LNCaP clone FGC (cell line): Measurements from ENCODE around the gene CALCA.
A peak's percentile ranks its signal among the peaks of the same experiment; 100 is the strongest.

Experiments used
- DNase-seq: peaks from one replicate; pipeline ENCODE4 v3.0.0-alpha.2; 2011; ENCODE audit warnings: low read depth
- H3K4me3 ChIP-seq: 2 replicates; pipeline ENCODE4 v1.5.1; 2011; ENCODE audit warnings: mild to moderate bottlenecking, low read depth, low read length, control low read depth
- CTCF ChIP-seq: IDR thresholded peaks from 2 replicates; pipeline ENCODE4 v1.5.1; 2012; ENCODE audit warnings: mild to moderate bottlenecking; ENCODE audit not compliant: control insufficient read depth, insufficient read depth; ENCODE audit errors: extremely low read depth

Gene CALCA

GRCh38 chr11:14980854-14981253, 8.7 kb upstream of the CALCA start:
- H3K4me3 ChIP-seq, result no peak overlapping the region
- TF ChIP-seq CTCF, result no peak
- DNase-seq, result no peak

- no peak for TF ChIP-seq CTCF
- H3K4me3 ChIP-seq, result no peak overlapping the region
- DNase-seq, result no peak
Observed at GRCh38 chr11:14977101-14977880, 5.1 kb upstream of the CALCA start.

DNA sequence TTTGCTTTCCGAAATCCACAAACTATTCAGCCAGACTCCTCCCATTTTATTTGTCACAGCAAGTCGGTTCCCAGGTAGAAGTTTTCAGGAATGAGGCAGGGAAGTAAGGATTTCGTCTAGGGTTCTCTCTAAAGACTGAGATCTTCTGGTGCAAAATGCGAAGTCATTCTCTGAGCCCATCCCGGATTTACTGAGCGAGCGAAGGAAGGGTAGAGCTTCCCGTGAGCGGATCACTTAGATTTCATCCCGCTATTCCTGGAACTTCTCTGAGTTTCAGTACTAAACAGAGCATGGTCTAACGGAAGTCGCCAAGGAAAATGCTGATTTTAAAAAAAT, 3.1 kb upstream of the CALCA start:
- no peak for TF ChIP-seq CTCF
- DNase-seq, result no peak
- peak overlapping the region; percentile 32 for H3K4me3 ChIP-seq

DNA sequence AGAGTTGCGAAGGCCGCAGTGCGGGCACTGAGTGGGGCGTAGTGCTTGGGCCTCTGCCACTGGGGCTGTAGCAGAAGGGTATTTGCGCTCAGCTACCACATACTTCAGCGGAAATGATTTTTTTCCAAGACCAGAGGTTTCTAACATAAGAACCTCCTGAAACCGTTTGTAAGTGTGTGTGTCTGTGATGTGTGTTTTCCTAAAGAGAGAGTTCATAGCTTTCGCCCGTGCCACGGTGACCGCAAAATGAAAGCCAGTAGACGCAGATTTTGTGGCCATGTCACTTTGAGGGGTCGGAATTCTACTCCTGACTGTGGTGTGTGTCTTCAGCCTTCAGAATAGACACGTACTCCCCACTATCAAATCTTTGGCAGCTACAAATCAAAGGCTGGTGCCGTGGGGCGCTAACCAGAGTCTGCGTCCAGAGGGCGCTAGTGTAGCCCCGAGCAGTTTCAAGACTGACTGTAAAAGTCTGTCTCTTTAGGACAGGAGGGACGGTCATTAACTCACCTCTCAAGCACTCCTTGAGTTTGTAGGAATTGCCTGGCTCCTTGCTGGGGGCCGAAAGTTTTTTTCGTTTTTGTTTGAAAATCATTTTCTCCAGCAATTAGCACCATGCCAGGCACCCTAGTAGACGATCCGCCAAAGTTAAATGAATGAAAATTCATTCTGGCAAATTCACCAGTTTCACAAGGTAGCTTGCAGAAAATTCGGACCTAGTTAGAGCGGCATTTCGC, 2.5 kb upstream of the CALCA start:
- TF ChIP-seq CTCF, result peak; percentile 82
- DNase-seq, result peak; percentile 37

GRCh38 chr11:14973621-14974514, 1.7 kb upstream of the CALCA start:
- no peak overlapping the region for H3K4me3 ChIP-seq
- DNase-seq, result no peak
- TF ChIP-seq CTCF, result no peak

More for the DNA sequence above, 2.5 kb upstream of the CALCA start:
- H3K4me3 ChIP-seq, result peak overlapping the region; percentile 32

DNA sequence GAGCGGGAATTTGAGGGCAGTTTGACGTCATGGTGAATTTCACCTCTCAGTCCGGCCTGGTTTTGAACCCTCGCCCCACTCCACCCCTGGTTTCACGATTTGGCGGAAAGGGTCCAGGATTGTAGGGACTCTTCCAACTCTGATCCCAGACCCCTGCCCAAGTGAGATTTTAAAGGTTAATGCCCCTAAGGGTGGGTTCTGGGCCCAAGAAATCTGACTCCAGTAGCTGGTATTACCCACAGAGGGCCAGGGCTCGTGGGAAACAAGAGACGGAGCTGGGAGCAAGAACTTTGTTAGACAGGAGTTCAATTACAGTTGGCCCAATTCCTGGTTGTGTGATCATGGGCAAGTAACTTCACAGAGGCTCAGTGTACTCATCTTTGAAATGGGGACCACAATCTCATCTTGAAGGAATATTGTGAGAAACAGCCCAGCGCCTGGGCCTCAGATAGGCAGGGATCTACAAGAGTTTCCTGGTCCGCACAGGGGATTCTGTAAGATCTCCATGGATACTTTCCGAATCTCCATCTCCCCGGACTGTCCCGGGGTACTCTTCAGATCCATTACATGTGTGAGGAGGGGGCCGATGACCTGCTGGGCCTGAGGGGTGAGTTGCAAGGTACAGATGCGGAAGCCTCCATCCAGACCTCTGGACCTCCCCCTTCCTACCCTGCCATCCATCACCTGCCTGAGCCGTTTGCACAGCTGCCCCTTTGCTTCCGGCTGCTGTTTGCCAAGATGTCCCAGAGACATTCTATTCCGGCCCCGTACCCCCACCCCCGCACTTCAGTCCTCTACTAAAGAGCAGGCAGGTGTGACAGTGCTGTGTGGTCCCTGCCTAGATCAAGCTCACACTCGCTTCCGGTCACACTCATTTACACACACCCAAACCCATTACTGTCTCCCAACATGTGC, 687 bp upstream of the CALCA start:
- no peak overlapping the region for H3K4me3 ChIP-seq
- no peak for DNase-seq
- no peak for TF ChIP-seq CTCF
